BLaER1 treated with 17β-estradiol and CSF1 and Interleukin-3, amounts not matched to agents 10 nM and 100 nM (cell line): ENCODE data around the gene AGTRAP.
A peak's percentile ranks its signal among the peaks of the same experiment; 100 is the strongest.

Experiments used
- H3K27ac ChIP-seq, 11 experiments: shearing (Covaris generic); formaldehyde crosslinking; 2 replicates each; pipeline ENCODE4 v1.8.1; 2022
- H3K27me3 ChIP-seq, 11 experiments: shearing (Covaris generic); formaldehyde crosslinking; 2 replicates each; pipeline ENCODE4 v1.8.1; 2022
- H3K36me3 ChIP-seq, 11 experiments: shearing (Covaris generic); formaldehyde crosslinking; 2 replicates each; pipeline ENCODE4 v1.8.1; 2022
- H3K4me1 ChIP-seq, 10 experiments: shearing (Covaris generic); formaldehyde crosslinking; 2 replicates each; pipeline ENCODE4 v1.8.1; 2022
- H3K4me2 ChIP-seq, 11 experiments: shearing (Covaris generic); formaldehyde crosslinking; 2 replicates each; pipeline ENCODE4 v1.8.1; 2022
- H3K4me3 ChIP-seq, 10 experiments: shearing (Covaris generic); formaldehyde crosslinking; 2 replicates each; pipeline ENCODE4 v1.8.1; 2022
- H3K9ac ChIP-seq, 11 experiments: shearing (Covaris generic); formaldehyde crosslinking; 2 replicates each; pipeline ENCODE4 v1.8.1; 2022
- H3K9me3 ChIP-seq, 11 experiments: shearing (Covaris generic); formaldehyde crosslinking; replicated peaks in 1 of 11; 2 replicates each; pipeline ENCODE4 v1.8.1; 2022
- H4K20me1 ChIP-seq, 11 experiments: shearing (Covaris generic); formaldehyde crosslinking; 2 replicates each; pipeline ENCODE4 v1.8.1; 2022
- Cebpa-rat ChIP-seq, 11 experiments: shearing (Covaris generic); IDR thresholded peaks; 2 replicates each; pipeline ENCODE4 v1.8.1; 2022

Gene AGTRAP

DNA sequence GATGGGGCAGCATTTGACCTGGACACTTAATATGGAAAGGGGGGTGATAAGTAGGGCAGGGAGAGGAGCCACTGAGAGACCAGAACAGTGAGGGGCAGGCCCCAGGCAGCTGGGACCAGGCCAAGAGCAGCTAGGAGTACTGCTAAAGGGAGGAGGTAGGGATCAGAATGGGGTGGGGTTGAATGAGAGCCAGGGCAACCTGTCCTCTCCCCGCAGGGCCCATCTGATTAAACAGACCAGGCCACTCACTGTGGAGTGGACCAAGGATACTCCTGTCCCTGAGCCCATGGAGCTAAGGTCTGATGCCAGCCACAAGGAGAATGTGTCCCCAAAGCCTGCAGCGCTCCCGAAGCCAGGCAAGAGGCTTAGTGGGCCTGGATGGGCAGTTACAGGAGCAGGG is 28.2 kb downstream of the AGTRAP start:
- TF ChIP-seq Cebpa-rat (IDR thresholded peaks at IDR 0.05): no peak
- Histone ChIP-seq H3K4me1 (peaks cover 7 to 23% (median 12%) of the 10 kb centered on the region in 10 experiments), H4K20me1 (no peaks in the 10 kb centered on the region; a peak in 1 of 22 replicates), H3K27me3 (peaks cover 0 to 13% (median 9%) of the 10 kb centered on the region in 11 experiments; a peak in 16 of 22 replicates), H3K27ac (no peak overlapping the region), H3K9ac (peak overlapping the region in 3 of 11 experiments; percentile 21 to 38 (median 33); a peak in 1 of 22 replicates), H3K4me2 (no peak overlapping the region), H3K36me3 (no peaks in the 10 kb centered on the region), H3K4me3 (no peak overlapping the region), H3K9me3 (no peaks in the 10 kb centered on the region)

DNA sequence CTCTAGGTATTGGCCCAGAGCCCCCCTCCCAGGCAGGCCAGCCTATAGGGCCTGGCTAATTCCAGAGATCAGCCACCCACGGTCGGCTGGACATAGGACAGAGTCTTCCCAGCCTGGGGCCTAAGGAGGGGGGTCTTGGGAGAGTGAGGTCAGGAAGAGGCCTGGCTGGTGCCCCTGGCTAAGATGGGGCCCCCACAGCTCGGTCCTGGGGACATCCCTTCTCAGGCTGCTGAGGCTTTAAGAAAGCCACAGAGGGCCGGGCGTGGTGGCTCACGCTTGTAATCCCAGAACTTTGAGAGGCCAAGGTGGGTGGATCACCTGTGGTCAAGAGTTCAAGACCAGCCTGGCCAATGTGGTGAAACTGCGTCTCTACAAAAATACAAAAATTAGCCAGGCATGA is 28.6 kb downstream of the AGTRAP start:
- TF ChIP-seq Cebpa-rat (IDR thresholded peaks at IDR 0.05): no peak
- Histone ChIP-seq H3K4me2 (no peak overlapping the region), H3K27ac (no peak overlapping the region), H3K36me3 (no peaks in the 10 kb centered on the region), H4K20me1 (no peaks in the 10 kb centered on the region; a peak in 1 of 22 replicates), H3K4me3 (no peak overlapping the region), H3K9me3 (no peaks in the 10 kb centered on the region), H3K9ac (peak overlapping the region in 1 of 11 experiments; percentile 38; a peak in 1 of 22 replicates), H3K27me3 (peaks cover 0 to 13% (median 9%) of the 10 kb centered on the region in 11 experiments; a peak in 16 of 22 replicates), H3K4me1 (peaks cover 11 to 27% (median 16%) of the 10 kb centered on the region in 10 experiments)

DNA sequence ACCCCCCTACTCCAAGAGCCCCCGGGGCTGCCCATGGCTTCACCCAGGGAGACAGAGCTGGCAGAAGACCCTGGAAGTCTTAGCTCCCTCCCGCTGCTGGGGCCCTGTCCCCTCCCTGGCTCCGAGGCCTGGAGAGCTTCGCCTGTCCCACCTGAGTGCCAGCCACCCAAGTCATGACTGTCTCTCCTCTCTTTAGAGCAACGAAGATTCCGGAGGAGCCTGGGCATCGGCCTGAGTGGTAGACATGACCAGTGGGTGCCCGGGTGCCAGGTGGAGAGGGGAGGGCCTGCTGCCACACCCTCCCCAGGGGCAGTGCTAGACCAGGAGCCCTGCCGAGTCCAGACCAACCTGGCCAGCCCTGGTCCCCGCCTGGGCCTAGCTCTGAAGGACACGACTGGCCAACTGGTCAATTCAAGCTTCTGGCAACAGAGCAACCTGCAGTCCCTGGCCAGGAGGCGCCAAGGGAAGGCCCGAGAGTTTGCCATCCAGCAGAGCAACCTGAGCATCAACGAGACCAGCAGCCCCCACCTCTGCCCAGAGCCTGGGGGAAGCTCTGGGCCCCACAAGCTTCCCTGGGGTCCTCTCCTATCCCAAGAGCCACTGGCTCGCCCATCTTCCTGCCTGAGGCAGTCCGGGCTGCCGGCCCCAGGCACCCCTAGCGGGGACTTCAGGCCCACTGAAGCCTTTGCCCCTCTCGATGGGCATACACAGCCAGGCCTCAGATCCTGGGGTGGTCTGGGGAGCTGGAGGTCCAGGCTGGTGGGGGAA is 29.9 kb downstream of the AGTRAP start:
- no peaks in the 10 kb centered on the region; a peak in 1 of 22 replicates for H4K20me1 ChIP-seq
- peaks cover 0 to 13% (median 9%) of the 10 kb centered on the region in 11 experiments; a peak in 16 of 22 replicates for H3K27me3 ChIP-seq
- H3K9me3 ChIP-seq: no peaks in the 10 kb centered on the region
- peaks cover 11 to 28% (median 16%) of the 10 kb centered on the region in 10 experiments for H3K4me1 ChIP-seq
- H3K4me3 ChIP-seq: no peak overlapping the region
- no peak overlapping the region for H3K27ac ChIP-seq
- no peaks in the 10 kb centered on the region for H3K36me3 ChIP-seq
- no peak overlapping the region for H3K9ac ChIP-seq
- H3K4me2 ChIP-seq: no peak overlapping the region
- TF ChIP-seq Cebpa-rat (IDR thresholded peaks at IDR 0.05): no peak

DNA sequence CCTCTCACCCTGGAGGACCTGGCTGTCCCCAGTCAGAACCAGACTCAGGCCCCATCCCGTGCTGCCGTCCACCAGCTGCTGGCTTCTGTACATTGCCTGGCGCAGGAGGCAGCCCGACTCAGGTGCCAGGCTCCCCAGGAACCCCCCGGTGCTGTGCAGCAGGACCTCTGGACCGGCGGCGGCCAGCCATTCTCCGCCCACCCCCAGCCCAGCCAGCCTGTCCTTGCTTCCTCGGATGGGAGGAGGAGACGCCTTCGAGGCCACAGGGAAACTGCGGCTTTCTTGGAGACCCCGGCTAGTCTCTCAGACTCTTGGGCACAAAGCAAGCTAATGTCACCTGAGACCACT is 30.5 kb downstream of the AGTRAP start:
- no peaks in the 10 kb centered on the region for H3K36me3 ChIP-seq
- H3K27me3 ChIP-seq: peaks cover 0 to 12% (median 9%) of the 10 kb centered on the region in 11 experiments; a peak in 16 of 22 replicates
- no peak overlapping the region for H3K9ac ChIP-seq
- H3K4me1 ChIP-seq: peaks cover 11 to 30% (median 19%) of the 10 kb centered on the region in 10 experiments
- no peak overlapping the region for H3K4me3 ChIP-seq
- no peak overlapping the region for H3K4me2 ChIP-seq
- TF ChIP-seq Cebpa-rat (IDR thresholded peaks at IDR 0.05): no peak
- H4K20me1 ChIP-seq: no peaks in the 10 kb centered on the region; a peak in 1 of 22 replicates
- H3K9me3 ChIP-seq: no peaks in the 10 kb centered on the region
- no peak overlapping the region; a peak in 1 of 22 replicates for H3K27ac ChIP-seq

DNA sequence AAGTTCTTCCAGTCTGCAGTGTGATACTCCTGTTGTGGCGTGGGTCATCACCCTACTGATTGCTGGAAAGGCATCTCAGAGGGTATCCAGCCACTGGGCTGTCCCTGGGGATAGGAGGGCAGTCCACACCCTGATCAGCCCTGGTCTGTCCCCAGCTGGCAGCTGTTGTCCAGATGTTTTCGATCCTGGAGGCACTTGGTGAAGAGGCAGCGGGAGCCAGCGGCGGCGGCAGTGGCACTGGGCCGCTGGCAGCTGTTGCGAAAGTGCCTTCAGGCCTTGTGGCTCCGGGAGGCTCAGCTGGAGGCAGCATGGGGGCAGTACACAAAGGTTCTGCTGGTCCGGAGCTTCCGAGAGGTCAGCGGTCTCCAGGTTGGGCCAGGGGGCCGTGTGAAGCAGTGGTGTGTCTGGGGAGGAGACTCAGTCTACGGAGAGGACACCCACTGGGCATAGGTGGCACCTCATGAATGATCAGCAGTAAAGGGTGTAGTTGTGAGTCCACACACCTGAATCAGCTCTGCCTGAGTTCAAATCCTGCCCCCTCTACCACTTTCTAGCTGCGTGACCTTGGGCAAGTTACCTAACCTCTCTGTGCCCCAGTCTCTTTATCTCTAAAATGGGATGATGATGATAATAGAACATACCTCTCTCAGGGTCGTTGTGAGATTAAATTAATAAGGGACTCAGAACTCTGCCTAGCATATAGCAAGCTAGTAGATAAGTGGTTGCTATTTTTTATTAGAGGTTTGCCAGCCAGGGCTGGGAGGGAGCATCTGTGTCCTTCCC is 32.2 kb downstream of the AGTRAP start:
- H3K4me3 ChIP-seq: no peak overlapping the region
- no peak overlapping the region for H3K27ac ChIP-seq
- no peaks in the 10 kb centered on the region for H3K36me3 ChIP-seq
- TF ChIP-seq Cebpa-rat (IDR thresholded peaks at IDR 0.05): no peak
- H3K9me3 ChIP-seq: no peaks in the 10 kb centered on the region
- H3K4me1 ChIP-seq: peaks cover 22 to 34% (median 28%) of the 10 kb centered on the region in 10 experiments
- no peaks in the 10 kb centered on the region for H3K27me3 ChIP-seq
- H4K20me1 ChIP-seq: no peaks in the 10 kb centered on the region; a peak in 1 of 22 replicates
- no peak overlapping the region for H3K9ac ChIP-seq
- peak overlapping the region; percentile 0 to 87 (median 54); a peak in 17 of 22 replicates for H3K4me2 ChIP-seq

DNA sequence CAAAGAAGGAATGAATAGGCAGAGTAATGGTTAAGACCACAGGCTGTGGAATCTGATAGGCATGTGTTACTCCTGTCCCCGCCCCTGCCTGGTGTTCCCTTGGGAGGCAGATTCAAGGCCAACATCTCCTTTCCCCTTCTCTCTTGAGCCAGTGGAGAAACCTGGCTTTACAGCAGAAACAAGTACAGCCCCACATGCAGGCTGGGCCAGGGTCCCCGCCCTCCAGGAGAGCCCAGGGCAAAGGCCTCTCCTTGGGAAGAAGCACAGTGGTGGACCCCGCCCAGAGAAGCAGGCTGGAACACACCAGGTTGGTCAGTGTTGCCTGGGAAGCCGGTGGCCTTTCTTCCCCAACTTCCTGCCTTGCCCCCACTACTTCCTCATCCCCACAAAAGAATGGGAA is 32.9 kb downstream of the AGTRAP start:
- Histone ChIP-seq H3K36me3 (no peaks in the 10 kb centered on the region), H3K4me2 (peak overlapping the region; percentile 0 to 87 (median 54); a peak in 20 of 22 replicates), H3K9me3 (no peaks in the 10 kb centered on the region), H3K4me3 (no peak overlapping the region), H3K27me3 (no peaks in the 10 kb centered on the region), H3K4me1 (peaks cover 22 to 34% (median 28%) of the 10 kb centered on the region in 10 experiments), H4K20me1 (no peaks in the 10 kb centered on the region; a peak in 1 of 22 replicates), H3K9ac (no peak overlapping the region), H3K27ac (peak overlapping the region in 2 of 11 experiments; percentile 32 to 44; a peak in 3 of 22 replicates)
- TF ChIP-seq Cebpa-rat (IDR thresholded peaks at IDR 0.05): no peak

DNA sequence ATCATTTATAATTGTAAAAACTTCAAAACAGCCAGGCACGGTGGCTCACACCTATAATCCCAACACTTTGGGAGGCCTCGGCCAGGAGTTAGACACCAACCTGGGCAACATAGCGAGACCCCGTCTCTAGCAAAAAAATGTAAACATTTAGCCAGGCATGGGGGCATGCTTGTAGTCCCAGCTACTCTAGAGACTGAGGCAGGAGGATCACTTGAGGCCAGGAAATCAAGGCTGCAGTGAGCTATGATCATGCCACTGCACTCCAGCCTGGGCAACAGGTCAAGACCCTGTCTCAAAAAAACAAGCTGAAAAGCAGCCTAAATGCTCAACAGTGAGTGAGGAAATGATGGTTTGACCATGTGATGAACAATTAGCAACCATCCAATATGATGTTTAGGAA is 33.3 kb downstream of the AGTRAP start:
- no peak overlapping the region for H3K9ac ChIP-seq
- peaks cover 22 to 34% (median 28%) of the 10 kb centered on the region in 10 experiments for H3K4me1 ChIP-seq
- H3K9me3 ChIP-seq: no peaks in the 10 kb centered on the region
- no peak for TF ChIP-seq Cebpa-rat (IDR thresholded peaks at IDR 0.05)
- H3K27me3 ChIP-seq: no peaks in the 10 kb centered on the region
- H3K4me3 ChIP-seq: no peak overlapping the region
- H3K4me2 ChIP-seq: peak overlapping the region; percentile 0 to 87 (median 54); a peak in 20 of 22 replicates
- H4K20me1 ChIP-seq: no peaks in the 10 kb centered on the region; a peak in 1 of 22 replicates
- H3K27ac ChIP-seq: peak overlapping the region in 2 of 11 experiments; percentile 32 to 44; a peak in 2 of 22 replicates
- no peaks in the 10 kb centered on the region for H3K36me3 ChIP-seq

DNA sequence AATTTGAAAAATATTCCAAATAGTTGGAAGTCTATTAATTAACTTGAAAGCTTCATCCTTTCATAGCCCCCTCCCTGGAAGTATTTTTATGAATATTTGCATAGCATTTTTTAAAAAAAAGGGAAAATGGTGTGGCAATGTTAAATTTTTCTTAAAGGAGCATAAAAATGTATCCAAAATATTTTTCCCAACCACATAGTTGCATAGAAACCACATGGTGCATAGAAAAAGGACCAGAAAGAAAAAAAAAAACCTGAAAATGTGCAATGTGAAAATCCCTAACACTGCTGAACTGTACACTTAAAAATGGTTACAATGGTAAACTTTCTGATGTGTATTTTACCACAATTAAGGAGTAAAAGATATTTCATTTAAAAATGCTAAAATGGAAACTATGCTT is 34.1 kb downstream of the AGTRAP start:
- Histone ChIP-seq H3K9ac (no peak overlapping the region), H3K4me1 (peaks cover 22 to 34% (median 28%) of the 10 kb centered on the region in 10 experiments), H3K27me3 (no peaks in the 10 kb centered on the region), H3K4me2 (no peak overlapping the region), H3K9me3 (no peaks in the 10 kb centered on the region), H3K4me3 (no peak overlapping the region), H4K20me1 (no peaks in the 10 kb centered on the region; a peak in 1 of 22 replicates), H3K27ac (no peak overlapping the region), H3K36me3 (no peaks in the 10 kb centered on the region)
- TF ChIP-seq Cebpa-rat (IDR thresholded peaks at IDR 0.05): no peak

DNA sequence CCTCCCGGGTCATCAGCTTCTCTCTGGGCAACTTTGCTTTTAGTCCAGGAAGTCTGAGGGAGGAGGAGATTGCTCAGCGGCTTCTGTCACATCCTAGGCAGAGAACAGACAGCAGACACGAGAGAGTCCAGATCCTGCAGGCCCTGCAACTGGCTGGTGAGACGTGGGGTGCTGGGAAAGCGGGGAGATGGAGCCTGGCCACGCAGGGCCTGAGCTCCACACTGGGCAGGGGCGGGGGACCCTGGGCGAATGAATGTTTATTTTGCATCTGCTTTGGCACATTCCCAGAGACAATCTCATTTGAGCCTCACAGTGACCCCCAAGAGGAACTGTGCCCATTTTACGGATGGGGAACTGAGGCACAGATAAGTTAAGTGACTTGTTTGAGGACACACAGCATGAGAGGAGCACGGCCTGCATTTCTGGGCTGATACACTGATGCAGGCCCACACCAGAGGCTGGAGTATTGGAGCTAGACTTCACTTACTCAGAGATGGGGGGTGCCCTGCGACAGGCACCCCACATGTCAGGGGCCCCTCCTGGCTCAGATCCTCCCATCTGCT is 35.6 kb downstream of the AGTRAP start:
- Histone ChIP-seq H3K9ac (peak overlapping the region in 2 of 11 experiments; percentile 8 to 19; a peak in 1 of 22 replicates), H3K4me2 (peak overlapping the region in 9 of 11 experiments; percentile 27 to 65 (median 47); a peak in 15 of 22 replicates), H4K20me1 (no peaks in the 10 kb centered on the region), H3K27me3 (no peaks in the 10 kb centered on the region), H3K27ac (peak overlapping the region in 1 of 11 experiments; percentile 30; a peak in 1 of 22 replicates), H3K9me3 (no peaks in the 10 kb centered on the region), H3K4me3 (no peak overlapping the region), H3K4me1 (peaks cover 22 to 34% (median 28%) of the 10 kb centered on the region in 10 experiments), H3K36me3 (no peaks in the 10 kb centered on the region)
- TF ChIP-seq Cebpa-rat (IDR thresholded peaks at IDR 0.05): no peak
